Transverse colon (tissue), 4 donors: Measurements from ENCODE around the gene WFDC9. TPM values are rescaled to one million over a fixed set of nuclear protein-coding genes. Genes with fewer than 3 reads are reported as not detected.
"Not testable (repeated sequence)": the region's sequence is repeated elsewhere in the genome, so short reads cannot be mapped to it uniquely, and the experiment has no call there.

ENCODE experiments used
- DNase-seq: peaks from one replicate; pipeline ENCODE4 v3.0.0-alpha.2; 2019
- H3K27ac ChIP-seq, 4 donors: fragments of 200-600 bp; sonication (generic); 2 replicates each; pipeline ENCODE4 v1.5.1; 2016 to 2018; ENCODE audit warnings: inconsistent platforms in 4 of 4
- H3K27me3 ChIP-seq: fragments of 200-600 bp; sonication (generic); 2 replicates; pipeline ENCODE4 v1.5.1; 2017; ENCODE audit warnings: inconsistent platforms
- H3K36me3 ChIP-seq, 4 donors: fragments of 200-600 bp; sonication (generic); 2 replicates each; pipeline ENCODE4 v1.5.1; 2017 to 2019; ENCODE audit warnings: inconsistent platforms in 4 of 4
- H3K4me1 ChIP-seq, 4 donors: fragments of 200-600 bp; sonication (generic); 2 replicates each; pipeline ENCODE4 v1.5.1; 2017 to 2020; ENCODE audit warnings: inconsistent platforms in 4 of 4
- H3K4me3 ChIP-seq, 4 donors: fragments of 200-600 bp; sonication (generic); 1 replicate in 1 of 4; 2 replicates in 3 of 4; pipeline versions ENCODE4 v1.5.1 to v1.6.1; 2017 to 2019; ENCODE audit warnings: inconsistent platforms in 4 of 4
- H3K9me3 ChIP-seq, 2 donors: fragments of 200-600 bp; sonication (generic); 2 replicates each; pipeline ENCODE4 v1.5.1; 2017 to 2019; ENCODE audit warnings: inconsistent platforms in 2 of 2
- EP300 ChIP-seq: sonication (generic); formaldehyde crosslinking; IDR thresholded peaks from one replicate; pipeline ENCODE4 v1.6.1; 2017; ENCODE audit warnings: antibody characterized with exemption, low read depth
- POLR2A ChIP-seq: fragments of 450-650 bp; IDR thresholded peaks from one replicate; pipeline ENCODE4 v1.6.1; 2016; ENCODE audit warnings: antibody characterized with exemption, mild to moderate bottlenecking, moderate library complexity
- POLR2AphosphoS5 ChIP-seq, 3 donors: sonication (generic); formaldehyde crosslinking; IDR thresholded peaks; one replicate each; pipeline ENCODE4 v1.6.1; 2016; ENCODE audit warnings: antibody characterized with exemption in 3 of 3
- WGBS, 2 donors: methylation state at CpG; one replicate each; pipeline ENCODE4 v1.1.5; 2018; ENCODE audit warnings: low coverage in 1 of 2; 5-methylcytosine and 5-hydroxymethylcytosine counted together
- in situ Hi-C, 4 donors: fragments of 200-750 bp; cut with MboI; loops; one replicate each; pipeline versions ENCODE4 v1.15.0 to v1.15.1; 2017; ENCODE audit warnings: low sequenced_read_pairs in 3 of 4, low pct_ligation_motif_present in 1 of 4, low pct_unique_long_range_greater_than_20kb in 1 of 4
- intact Hi-C: fragments of 100-400 bp; cut with DNase I; formaldehyde crosslinking; loops from one replicate; pipeline ENCODE4 v1.15.1; 2023; ENCODE audit warnings: low total_unique reads
- total RNA-seq, 4 donors: library from RNA; depleted of rRNA; stranded (reverse); fragments of >200 nt; gene quantifications; one replicate each; pipeline ENCODE4 v1.1.0, GENCODE V29; 2016
- TF ChIP-seq, protein P1 (sequence below), 5 experiments: fragments of 200-600 bp in 3 of 5; fragments of 450-650 bp in 2 of 5; sonication (generic) in 3 of 5; IDR thresholded peaks; 1 replicate in 2 of 5; 2 replicates in 3 of 5; pipeline ENCODE4 v1.5.1; 2016 to 2017; ENCODE audit warnings: antibody characterized with exemption in 5 of 5, inconsistent platforms in 3 of 5, mild to moderate bottlenecking in 2 of 5, moderate library complexity in 1 of 5

Gene WFDC9
- total RNA-seq, 4 donors from 2014 or later: not detected

DNA sequence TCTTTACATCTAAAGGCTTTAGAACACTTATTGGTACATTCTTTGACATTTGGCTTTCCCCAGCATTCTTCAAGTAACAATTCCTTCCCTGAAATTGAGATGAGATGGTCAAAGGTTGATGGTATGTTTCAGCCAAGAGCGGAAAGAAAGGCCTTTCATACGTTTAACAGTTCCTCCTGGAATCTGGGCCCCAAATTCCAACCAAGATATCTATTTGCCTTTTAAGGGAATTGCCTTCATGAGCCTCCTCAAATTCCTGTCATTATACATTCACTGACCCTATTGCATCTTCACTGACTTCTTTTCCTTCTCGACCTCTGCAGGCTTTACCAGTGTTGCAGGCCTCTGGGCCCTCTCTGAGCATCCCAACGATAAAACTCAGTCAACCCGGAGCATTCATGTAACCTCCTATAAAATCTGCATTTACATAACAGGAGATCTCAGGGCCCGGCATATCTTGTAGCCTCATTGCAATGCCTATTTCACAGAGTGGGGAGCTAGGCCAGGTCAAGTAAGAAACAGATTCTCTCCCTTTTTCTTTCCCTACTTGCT, 18.3 kb upstream of the WFDC9 start:
- in situ Hi-C loops: no loop called here
- Histone ChIP-seq H3K9me3 (no peaks in the 10 kb centered on the region), H3K27me3 (no peaks in the 10 kb centered on the region), H3K27ac (no peak overlapping the region), H3K4me3 (no peak overlapping the region), H3K4me1 (no peaks in the 10 kb centered on the region), H3K36me3 (no peaks in the 10 kb centered on the region)
- DNase-seq: no peak
- TF ChIP-seq, protein P1, sequence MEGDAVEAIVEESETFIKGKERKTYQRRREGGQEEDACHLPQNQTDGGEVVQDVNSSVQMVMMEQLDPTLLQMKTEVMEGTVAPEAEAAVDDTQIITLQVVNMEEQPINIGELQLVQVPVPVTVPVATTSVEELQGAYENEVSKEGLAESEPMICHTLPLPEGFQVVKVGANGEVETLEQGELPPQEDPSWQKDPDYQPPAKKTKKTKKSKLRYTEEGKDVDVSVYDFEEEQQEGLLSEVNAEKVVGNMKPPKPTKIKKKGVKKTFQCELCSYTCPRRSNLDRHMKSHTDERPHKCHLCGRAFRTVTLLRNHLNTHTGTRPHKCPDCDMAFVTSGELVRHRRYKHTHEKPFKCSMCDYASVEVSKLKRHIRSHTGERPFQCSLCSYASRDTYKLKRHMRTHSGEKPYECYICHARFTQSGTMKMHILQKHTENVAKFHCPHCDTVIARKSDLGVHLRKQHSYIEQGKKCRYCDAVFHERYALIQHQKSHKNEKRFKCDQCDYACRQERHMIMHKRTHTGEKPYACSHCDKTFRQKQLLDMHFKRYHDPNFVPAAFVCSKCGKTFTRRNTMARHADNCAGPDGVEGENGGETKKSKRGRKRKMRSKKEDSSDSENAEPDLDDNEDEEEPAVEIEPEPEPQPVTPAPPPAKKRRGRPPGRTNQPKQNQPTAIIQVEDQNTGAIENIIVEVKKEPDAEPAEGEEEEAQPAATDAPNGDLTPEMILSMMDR (IDR thresholded peaks at IDR 0.05): no peak
- TF ChIP-seq POLR2A: no peak
- no peak for TF ChIP-seq POLR2AphosphoS5 (IDR thresholded peaks at IDR 0.05)
- TF ChIP-seq EP300: no peak
- intact Hi-C loops: no loop called here
- WGBS, 2 donors: 76 to 83% methylated on average over 3 to 6 of the region's 6 CpGs

DNA sequence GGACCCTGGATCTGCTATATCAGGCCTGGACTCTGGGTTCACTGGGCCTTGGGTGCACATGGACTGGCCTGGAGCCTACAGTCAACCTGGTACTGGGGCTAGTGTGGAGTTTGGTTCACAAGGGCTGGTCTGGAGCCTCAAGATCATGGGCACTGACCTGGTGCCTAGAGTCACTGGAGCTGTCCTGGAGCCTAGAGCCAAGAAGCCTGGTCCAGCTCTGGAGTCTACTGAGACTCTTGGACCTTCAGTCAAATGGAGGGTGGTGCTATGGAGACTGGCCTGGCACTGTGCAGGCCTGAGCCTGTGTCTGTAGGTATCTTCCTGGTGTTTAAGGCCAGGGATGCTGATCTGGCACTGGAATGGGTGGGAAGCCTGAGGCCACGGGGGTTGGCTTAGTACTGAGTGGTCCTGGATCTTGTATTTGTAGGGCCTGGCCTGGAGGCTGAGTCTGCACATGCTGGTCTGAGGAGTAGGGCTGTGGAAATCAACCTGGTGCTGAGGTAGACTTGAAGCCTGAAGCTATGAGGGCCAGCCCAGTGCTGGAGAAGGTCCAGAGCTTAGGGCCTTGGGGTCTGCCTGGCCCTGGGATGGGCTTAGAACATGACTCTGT, 16.5 kb upstream of the WFDC9 start:
- Histone ChIP-seq H3K36me3 (no peaks in the 10 kb centered on the region), H3K27ac (no peak overlapping the region), H3K9me3 (no peaks in the 10 kb centered on the region), H3K4me3 (no peak overlapping the region), H3K27me3 (no peaks in the 10 kb centered on the region), H3K4me1 (no peaks in the 10 kb centered on the region)
- WGBS, 2 donors: 67% methylated on average over 1 of the region's 1 CpG; no CpG with 5 or more reads in 1 of the 2 donors
- in situ Hi-C loops (no loop called here), intact Hi-C loops (no loop called here)
- DNase-seq: no peak
- TF ChIP-seq EP300 (no peak), POLR2A (no peak), POLR2AphosphoS5 (IDR thresholded peaks at IDR 0.05) (no peak)
- TF ChIP-seq, protein P1 (IDR thresholded peaks at IDR 0.05): no peak

DNA sequence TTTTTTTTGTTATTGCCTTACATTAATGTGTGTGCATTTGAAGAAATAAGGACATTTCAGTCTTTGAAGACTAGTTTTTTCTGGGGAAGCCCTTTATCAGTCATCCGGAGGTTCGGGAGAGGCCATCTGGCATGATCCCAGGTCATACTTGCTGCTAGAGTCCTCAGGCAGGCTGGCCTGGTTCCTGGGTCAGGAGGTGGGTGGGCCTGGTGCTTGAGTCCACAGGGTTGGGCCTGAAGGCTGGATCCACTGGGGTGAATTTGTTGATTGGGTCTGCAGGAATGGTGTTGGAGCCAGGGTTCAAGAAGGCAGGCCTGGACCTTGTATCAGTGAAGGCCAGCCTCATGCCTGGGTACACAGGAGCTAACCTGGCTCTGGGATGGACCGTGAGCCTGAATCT, 15.8 kb upstream of the WFDC9 start:
- 68 to 100% methylated on average over 1 to 3 of the region's 3 CpGs for WGBS, 2 donors
- in situ Hi-C loops (no loop called here), intact Hi-C loops (no loop called here)
- H3K27me3 ChIP-seq: no peaks in the 10 kb centered on the region
- H3K4me3 ChIP-seq: no peak overlapping the region
- H3K4me1 ChIP-seq: no peaks in the 10 kb centered on the region
- no peak for DNase-seq
- H3K36me3 ChIP-seq: no peaks in the 10 kb centered on the region
- H3K27ac ChIP-seq: no peak overlapping the region
- H3K9me3 ChIP-seq: no peaks in the 10 kb centered on the region
- TF ChIP-seq POLR2AphosphoS5 (IDR thresholded peaks at IDR 0.05) (no peak), EP300 (no peak), POLR2A (no peak)
- TF ChIP-seq, protein P1 (IDR thresholded peaks at IDR 0.05): no peak

DNA sequence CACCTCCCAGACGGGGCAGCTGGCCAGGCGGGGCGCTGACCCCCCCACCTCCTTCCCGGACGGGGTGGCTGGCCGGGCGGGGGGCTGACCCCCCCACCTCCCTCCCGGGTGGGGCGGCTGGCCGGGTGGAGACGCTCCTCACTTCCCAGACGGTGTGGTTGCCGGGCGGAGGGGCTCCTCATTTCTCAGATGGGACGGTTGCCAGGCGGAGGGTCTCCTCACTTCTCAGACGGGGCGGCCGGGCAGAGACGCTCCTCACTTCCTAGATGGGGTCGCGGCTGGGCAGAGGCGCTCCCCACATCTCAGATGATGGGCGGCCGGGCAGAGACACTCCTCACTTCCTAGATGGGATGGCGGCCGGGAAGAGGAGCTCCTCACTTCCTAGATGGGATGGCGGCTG, 14.8 kb upstream of the WFDC9 start:
- H3K4me1 ChIP-seq, DNase-seq, intact Hi-C loops, H3K36me3 ChIP-seq, H3K27me3 ChIP-seq, H3K9me3 ChIP-seq, in situ Hi-C loops, H3K27ac ChIP-seq, H3K4me3 ChIP-seq: not testable (repeated sequence)
- WGBS, 2 donors: 100% methylated on average over 6 of the region's 28 CpGs; no CpG with 5 or more reads in 1 of the 2 donors

DNA sequence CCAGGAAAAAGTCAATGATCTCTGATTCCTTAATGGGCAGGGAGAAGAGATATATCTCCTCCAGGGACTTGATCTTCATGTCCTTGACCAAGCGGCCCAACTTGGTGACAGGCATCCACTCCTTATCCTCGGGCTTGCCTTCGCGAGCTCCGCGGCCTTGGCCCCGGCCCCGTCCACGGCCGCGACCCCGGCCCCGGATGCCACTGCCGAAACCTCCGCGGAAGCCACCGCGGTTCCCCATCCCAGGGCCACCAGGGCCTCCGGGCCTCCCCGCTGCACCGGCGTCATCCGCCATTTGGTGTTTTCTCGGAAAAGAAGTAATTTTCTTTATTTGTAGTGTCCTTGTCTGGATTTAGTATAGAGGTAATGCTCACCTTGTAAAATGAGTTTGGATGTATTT, 10.0 kb upstream of the WFDC9 start:
- H3K27me3 ChIP-seq, in situ Hi-C loops, DNase-seq, H3K36me3 ChIP-seq, H3K4me3 ChIP-seq, H3K27ac ChIP-seq, H3K4me1 ChIP-seq, intact Hi-C loops, H3K9me3 ChIP-seq: not testable (repeated sequence)
- WGBS, 2 donors: 97% methylated on average over 24 of the region's 24 CpGs; no CpG with 5 or more reads in 1 of the 2 donors
